IMR-90 (cell line): ENCODE measurements around the gene C16orf92. TPM values are rescaled to one million over a fixed set of nuclear protein-coding genes. Genes with fewer than 3 reads are reported as not detected.

Experiments used
- ATAC-seq: fragments of 200-7000 bp; cut with Tn5 transposase; 2 replicates; pipeline ENCODE4 v1.9.1; 2020; ENCODE audit warnings: low read depth, mild to moderate bottlenecking, moderate library complexity
- BruUV-seq: library from RNA; stranded (reverse); fragments of 400-500 nt; replicated peaks from 2 replicates; lab custom pipeline; 2021; lab: Mats Ljungman, UMichigan
- CTCF ChIA-PET: fragments of 300-600 bp; formaldehyde crosslinking; extraction: SDS; loops from one replicate; lab custom pipeline; 2021; ENCODE audit warnings: antibody characterized with exemption; lab: Yijun Ruan, JAX
- POLR2A ChIA-PET: fragments of 300-600 bp; sonication (Branson Sonifier 250); formaldehyde crosslinking; loops from one replicate; lab custom pipeline; 2022; ENCODE audit warnings: antibody characterized with exemption; ENCODE audit not compliant: unreplicated experiment; lab: Charles Lee
- DNase-seq: peaks from one replicate; pipeline ENCODE4 v3.0.0; 2013
- H2AFZ ChIP-seq: replicated peaks from 2 replicates; pipeline ENCODE3; 2013; ENCODE audit warnings: low read length, mild to moderate bottlenecking; ENCODE audit not compliant: poor library complexity
- H2AK5ac ChIP-seq: 2 replicates; pipeline ENCODE4 v1.6.1; 2013; ENCODE audit warnings: low read depth, low read length, inconsistent platforms
- H2AK9ac ChIP-seq: replicated peaks from 2 replicates; pipeline ENCODE3; 2013; ENCODE audit warnings: mild to moderate bottlenecking, low read depth, low read length, moderate library complexity; ENCODE audit not compliant: poor library complexity
- H2BK120ac ChIP-seq: 2 replicates; pipeline ENCODE4 v1.6.1; 2013; ENCODE audit warnings: low read depth, low read length, inconsistent platforms
- H2BK15ac ChIP-seq: 3 replicates; pipeline ENCODE4 v1.6.1; 2013; ENCODE audit warnings: low read depth, low read length, inconsistent platforms
- H2BK20ac ChIP-seq: 2 replicates; pipeline ENCODE4 v1.6.1; 2013; ENCODE audit warnings: low read depth, mild to moderate bottlenecking, inconsistent platforms, low read length, moderate library complexity
- H2BK5ac ChIP-seq: 2 replicates; pipeline ENCODE4 v1.6.1; 2013; ENCODE audit warnings: mild to moderate bottlenecking, low read depth, low read length, inconsistent platforms; ENCODE audit not compliant: poor library complexity, severe bottlenecking
- H3K14ac ChIP-seq: replicated peaks from 2 replicates; pipeline ENCODE4 v1.6.1; 2013; ENCODE audit warnings: low read depth, low read length, inconsistent platforms
- H3K18ac ChIP-seq: 2 replicates; pipeline ENCODE4 v1.6.1; 2013; ENCODE audit warnings: low read depth, low read length, control low read depth
- H3K23ac ChIP-seq: 2 replicates; pipeline ENCODE4 v1.6.1; 2013; ENCODE audit warnings: low read depth, low read length, inconsistent platforms
- H3K27ac ChIP-seq: 2 replicates; pipeline ENCODE4 v1.5.1; 2013; ENCODE audit warnings: mild to moderate bottlenecking, control low read depth, low read length; ENCODE audit not compliant: insufficient read depth
- H3K27me3 ChIP-seq: 2 replicates; pipeline ENCODE4 v1.6.1; 2013; ENCODE audit warnings: low read length; ENCODE audit not compliant: control insufficient read depth, insufficient read depth
- H3K36me3 ChIP-seq: 2 replicates; pipeline ENCODE4 v1.6.1; 2013; ENCODE audit warnings: low read length, mixed read lengths; ENCODE audit not compliant: control insufficient read depth, insufficient read depth
- H3K4ac ChIP-seq: 2 replicates; pipeline ENCODE4 v1.6.1; 2013; ENCODE audit warnings: low read depth, low read length, inconsistent platforms
- H3K4me1 ChIP-seq: 2 replicates; pipeline ENCODE4 v1.6.1; 2013; ENCODE audit warnings: low read length, mixed read lengths; ENCODE audit not compliant: control insufficient read depth, insufficient read depth
- H3K4me2 ChIP-seq: 2 replicates; pipeline ENCODE4 v1.6.1; 2013; ENCODE audit warnings: low read depth, mild to moderate bottlenecking, control low read depth, low read length, moderate library complexity
- H3K4me3 ChIP-seq: 2 replicates; pipeline ENCODE4 v1.5.1; 2013; ENCODE audit warnings: low read depth, mild to moderate bottlenecking, control low read depth, low read length, moderate library complexity; ENCODE audit not compliant: insufficient read depth
- H3K56ac ChIP-seq: 2 replicates; pipeline ENCODE4 v1.6.1; 2013; ENCODE audit warnings: low read length, inconsistent platforms; ENCODE audit not compliant: insufficient read depth; ENCODE audit errors: extremely low read depth
- H3K79me1 ChIP-seq, 2 experiments: 2 replicates each; pipeline ENCODE4 v1.6.1; 2013; ENCODE audit warnings: low read length in 2 of 2, inconsistent platforms in 1 of 2, low read depth in 1 of 2
- H3K9ac ChIP-seq: 2 replicates; pipeline ENCODE4 v1.6.1; 2013; ENCODE audit warnings: low read depth, low read length, control low read depth
- H3K9me1 ChIP-seq: 2 replicates; pipeline ENCODE4 v1.6.1; 2013; ENCODE audit warnings: low read length, inconsistent platforms; ENCODE audit not compliant: insufficient read depth
- H3K9me3 ChIP-seq: 2 replicates; pipeline ENCODE4 v1.6.1; 2013; ENCODE audit warnings: low read length; ENCODE audit not compliant: control insufficient read depth, insufficient read depth
- H4K20me1 ChIP-seq: 2 replicates; pipeline ENCODE4 v1.6.1; 2013; ENCODE audit warnings: low read length, inconsistent platforms; ENCODE audit not compliant: insufficient read depth
- H4K5ac ChIP-seq: 2 replicates; pipeline ENCODE4 v1.6.1; 2013; ENCODE audit warnings: mild to moderate bottlenecking, low read depth, low read length, control low read depth
- H4K8ac ChIP-seq, 2 experiments: 2 replicates each; pipeline ENCODE4 v1.6.1; 2013; ENCODE audit warnings: low read depth in 2 of 2, low read length in 2 of 2, control low read depth in 1 of 2, inconsistent platforms in 1 of 2
- H4K91ac ChIP-seq: 2 replicates; pipeline ENCODE4 v1.6.1; 2013; ENCODE audit warnings: low read depth, low read length, inconsistent platforms; ENCODE audit not compliant: insufficient read depth
- BHLHE40 ChIP-seq: fragments of 150-350 bp; IDR thresholded peaks from 2 replicates; pipeline ENCODE4 v1.6.1; 2016; ENCODE audit warnings: mild to moderate bottlenecking, low read depth, low read length
- CEBPB ChIP-seq: IDR thresholded peaks from 2 replicates; pipeline ENCODE4 v1.6.1; 2012; ENCODE audit warnings: low read depth, low read length, improper control_type of control experiment
- CHD1 ChIP-seq: IDR thresholded peaks from 2 replicates; pipeline ENCODE4 v1.6.1; 2012; ENCODE audit warnings: low read depth, low read length, improper control_type of control experiment
- CTCF ChIP-seq: conservative IDR thresholded peaks from 2 replicates; pipeline ENCODE4 v1.5.1; 2012; ENCODE audit warnings: mild to moderate bottlenecking, low read depth, low read length, improper control_type of control experiment
- ELK1 ChIP-seq: fragments of 150-350 bp; IDR thresholded peaks from 2 replicates; pipeline ENCODE4 v1.6.1; 2016; ENCODE audit warnings: low read depth, mild to moderate bottlenecking, low read length, moderate library complexity, borderline replicate concordance
- FOS ChIP-seq: fragments of 150-350 bp; IDR thresholded peaks from 2 replicates; pipeline ENCODE4 v1.6.1; 2016; ENCODE audit warnings: low read depth, low read length
- MAFK ChIP-seq: IDR thresholded peaks from 2 replicates; pipeline ENCODE4 v1.6.1; 2012; ENCODE audit warnings: low read depth, low read length, improper control_type of control experiment
- MAZ ChIP-seq: IDR thresholded peaks from 2 replicates; pipeline ENCODE4 v1.6.1; 2012; ENCODE audit warnings: low read depth, mild to moderate bottlenecking, low read length, improper control_type of control experiment, moderate library complexity, borderline replicate concordance
- MXI1 ChIP-seq: IDR thresholded peaks from 2 replicates; pipeline ENCODE4 v1.6.1; 2012; ENCODE audit warnings: low read depth, mild to moderate bottlenecking, low read length, moderate library complexity, borderline replicate concordance
- NFE2L2 ChIP-seq: fragments of 150-350 bp; IDR thresholded peaks from 2 replicates; pipeline ENCODE4 v1.6.1; 2016; ENCODE audit warnings: low read depth, mild to moderate bottlenecking, low read length
- POLR2A ChIP-seq: IDR thresholded peaks from 2 replicates; pipeline ENCODE4 v1.6.1; 2012; ENCODE audit warnings: mild to moderate bottlenecking, low read depth, low read length
- RAD21 ChIP-seq: IDR thresholded peaks from 2 replicates; pipeline ENCODE4 v1.6.1; 2012; ENCODE audit warnings: low read length, improper control_type of control experiment
- RCOR1 ChIP-seq: IDR thresholded peaks from 2 replicates; pipeline ENCODE4 v1.6.1; 2012; ENCODE audit warnings: mild to moderate bottlenecking, low read length, improper control_type of control experiment; ENCODE audit not compliant: insufficient replicate concordance
- RFX5 ChIP-seq: IDR thresholded peaks from 2 replicates; pipeline ENCODE4 v1.8.0; 2012; ENCODE audit warnings: low read depth, mild to moderate bottlenecking, low read length, moderate library complexity
- SMC3 ChIP-seq: fragments of 150-350 bp; IDR thresholded peaks from 2 replicates; pipeline ENCODE4 v1.6.1; 2016; ENCODE audit warnings: low read depth, mild to moderate bottlenecking, antibody characterized with exemption, low read length, moderate library complexity
- USF2 ChIP-seq: fragments of 150-350 bp; IDR thresholded peaks from 2 replicates; pipeline ENCODE4 v1.6.1; 2017; ENCODE audit warnings: mild to moderate bottlenecking, antibody characterized with exemption, low read length, low read depth
- WGBS, 2 experiments: methylation state at CpG; one replicate each; pipeline versions ENCODE4 v1.1.5 to v1.1.7; 2013; ENCODE audit warnings: missing lambda C conversion rate in 2 of 2; ENCODE audit not compliant: insufficient read length in 1 of 2; ENCODE audit errors: extremely low coverage in 2 of 2; 5-methylcytosine and 5-hydroxymethylcytosine counted together
- dilution Hi-C: fragments of 300-500 bp; cut with HindIII; formaldehyde crosslinking; loops from one replicate; pipeline ENCODE4 v1.14.3; 2018; ENCODE audit warnings: low sequenced_read_pairs; ENCODE audit not compliant: unreplicated experiment
- in situ Hi-C: fragments of 300-500 bp; cut with MboI; formaldehyde crosslinking; loops from 3 replicates; pipeline ENCODE4 v1.14.3; 2019; ENCODE audit warnings: low sequenced_read_pairs, inconsistent platforms, mixed read lengths
- intact Hi-C: fragments of 100-400 bp; cut with micrococcal nuclease; formaldehyde crosslinking; loops from 2 replicates; pipeline ENCODE4 v1.10.0; 2022
- polyA plus RNA-seq, 3 experiments: library from polyadenylated mRNA; depleted of rRNA; stranded (reverse); fragments of >200 nt; gene quantifications; 2 replicates each; pipeline ENCODE4 v1.2.3, GENCODE V29; 2012; ENCODE audit warnings: low replicate concordance in 1 of 3
- total RNA-seq: library from RNA; depleted of rRNA; stranded (reverse); fragments of >200 nt; gene quantifications from 2 replicates; pipeline ENCODE4 v1.2.3, GENCODE V29; 2012

C16orf92 gene
- total and polyA plus RNA-seq, 2 of the 4 experiments (the other 2 are of a cell fraction) = not detected

GRCh38 chr16:29985271-29985811 lies 37.7 kb upstream of the C16orf92 start:
- Histone ChIP-seq H4K8ac (no peak overlapping the region), H3K56ac (no peak overlapping the region), H3K9ac (no peak overlapping the region), H3K4me3 (no peak overlapping the region), H2AFZ (no peak overlapping the region), H3K79me1 (peaks cover 5 to 11% of the 10 kb centered on the region in 2 experiments; a peak in 2 of 4 replicates), H3K9me1 (no peaks in the 10 kb centered on the region), H3K36me3 (peaks cover 80% of the 10 kb centered on the region), H3K4me1 (no peaks in the 10 kb centered on the region), H2BK20ac (no peak overlapping the region), H2BK5ac (no peak overlapping the region), H3K27me3 (no peaks in the 10 kb centered on the region), H3K4ac (no peak overlapping the region), H2AK5ac (no peak overlapping the region), H3K23ac (no peak overlapping the region), H2BK120ac (no peak overlapping the region), H2BK15ac (no peak overlapping the region), H3K9me3 (no peaks in the 10 kb centered on the region), H2AK9ac (no peak overlapping the region), H4K91ac (no peak overlapping the region), H3K27ac (no peak overlapping the region), H3K14ac (no peak overlapping the region), H3K18ac (no peak overlapping the region), H4K5ac (no peak overlapping the region), H4K20me1 (no peaks in the 10 kb centered on the region; the same call in 1 of the 2 replicates), H3K4me2 (no peak overlapping the region)
- WGBS, 2 experiments = 94% methylated on average over 19 of the region's 28 CpGs; no CpG with 5 or more reads in 1 of the 2 experiments
- ChIA-PET CTCF (interaction anchor here (1.3 kb wide), 1 partner anchor 12 kb away, joined by 3 read pairs; the partner anchor contains the start of gene TAOK2), POLR2A (interaction anchor here (0.6 kb wide), 1 partner anchor 10 kb away, joined by 5 read pairs; the partner anchor contains the start of gene HIRIP3)
- in situ Hi-C loops = no loop called here
- dilution Hi-C loops = no loop called here
- DNase-seq (no peak), ATAC-seq (no peak)
- intact Hi-C loops = no loop called here
- TF ChIP-seq MAZ (no peak), RFX5 (no peak), CEBPB (no peak), NFE2L2 (no peak), USF2 (no peak), SMC3 (no peak), MAFK (no peak), MXI1 (no peak), BHLHE40 (no peak), ELK1 (no peak), CTCF (no peak), RCOR1 (no peak), RAD21 (no peak), POLR2A (no peak), CHD1 (no peak), FOS (no peak)
- BruUV-seq = no TSS peak
